ENCODE data around the gene DCP2.

The DCP2 gene

GRCh38 chr5:112958093-112959088 is 18.2 kb upstream of the DCP2 start (continued):
- TF ChIP-seq, protein P1, sequence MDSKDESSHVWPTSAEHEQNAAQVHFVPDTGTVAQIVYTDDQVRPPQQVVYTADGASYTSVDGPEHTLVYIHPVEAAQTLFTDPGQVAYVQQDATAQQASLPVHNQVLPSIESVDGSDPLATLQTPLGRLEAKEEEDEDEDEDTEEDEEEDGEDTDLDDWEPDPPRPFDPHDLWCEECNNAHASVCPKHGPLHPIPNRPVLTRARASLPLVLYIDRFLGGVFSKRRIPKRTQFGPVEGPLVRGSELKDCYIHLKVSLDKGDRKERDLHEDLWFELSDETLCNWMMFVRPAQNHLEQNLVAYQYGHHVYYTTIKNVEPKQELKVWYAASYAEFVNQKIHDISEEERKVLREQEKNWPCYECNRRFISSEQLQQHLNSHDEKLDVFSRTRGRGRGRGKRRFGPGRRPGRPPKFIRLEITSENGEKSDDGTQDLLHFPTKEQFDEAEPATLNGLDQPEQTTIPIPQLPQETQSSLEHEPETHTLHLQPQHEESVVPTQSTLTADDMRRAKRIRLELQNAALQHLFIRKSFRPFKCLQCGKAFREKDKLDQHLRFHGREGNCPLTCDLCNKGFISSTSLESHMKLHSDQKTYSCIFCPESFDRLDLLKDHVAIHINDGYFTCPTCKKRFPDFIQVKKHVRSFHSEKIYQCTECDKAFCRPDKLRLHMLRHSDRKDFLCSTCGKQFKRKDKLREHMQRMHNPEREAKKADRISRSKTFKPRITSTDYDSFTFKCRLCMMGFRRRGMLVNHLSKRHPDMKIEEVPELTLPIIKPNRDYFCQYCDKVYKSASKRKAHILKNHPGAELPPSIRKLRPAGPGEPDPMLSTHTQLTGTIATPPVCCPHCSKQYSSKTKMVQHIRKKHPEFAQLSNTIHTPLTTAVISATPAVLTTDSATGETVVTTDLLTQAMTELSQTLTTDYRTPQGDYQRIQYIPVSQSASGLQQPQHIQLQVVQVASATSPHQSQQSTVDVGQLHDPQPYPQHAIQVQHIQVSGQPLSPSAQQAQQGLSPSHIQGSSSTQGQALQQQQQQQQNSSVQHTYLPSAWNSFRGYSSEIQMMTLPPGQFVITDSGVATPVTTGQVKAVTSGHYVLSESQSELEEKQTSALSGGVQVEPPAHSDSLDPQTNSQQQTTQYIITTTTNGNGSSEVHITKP (tag by site-specific recombination; IDR thresholded peaks at IDR 0.05) = 0 out of 2 replicates have a peak, but pooled peaks have one; percentile 26
- TF ChIP-seq WT1 (tag by site-specific recombination; IDR thresholded peaks at IDR 0.05) (0 out of 2 replicates have a peak, but pooled peaks have one; percentile 9), ZBTB49 (tag by site-specific recombination; IDR thresholded peaks at IDR 0.05; ENCODE audit: low read depth) (no peak), ZNF19 (tag by site-specific recombination; IDR thresholded peaks at IDR 0.05; ENCODE audit: low read depth) (no peak), TRIM28 (IDR thresholded peaks at IDR 0.05; ENCODE audit: borderline replicate concordance, low read length) (no peak), ZNF558 (tag by site-specific recombination; IDR thresholded peaks at IDR 0.05) (peak; percentile 29; the same call in 1 of the 2 replicates), ZBTB17 (tag by site-specific recombination; IDR thresholded peaks at IDR 0.05) (peak; percentile 78), HOXC10 (CRISPR knock-in tag; IDR thresholded peaks at IDR 0.05) (no peak), OVOL3 (tag by site-specific recombination; IDR thresholded peaks at IDR 0.05) (peak; percentile 27; the same call in 1 of the 2 replicates), ZNF777 (tag by site-specific recombination; IDR thresholded peaks at IDR 0.05; ENCODE audit: borderline replicate concordance) (no peak), BCL11B (tag by site-specific recombination; IDR thresholded peaks at IDR 0.05; ENCODE audit: low read depth) (no peak), ZBTB7A (tag by site-specific recombination; IDR thresholded peaks at IDR 0.05; ENCODE audit: low read depth) (no peak), PRDM1 (tag by site-specific recombination; IDR thresholded peaks at IDR 0.05) (peak; percentile 61), ZNF416 (tag by site-specific recombination; IDR thresholded peaks at IDR 0.05) (no peak), ZNF248 (tag by site-specific recombination; IDR thresholded peaks at IDR 0.05) (no peak), ZNF600 (tag by site-specific recombination; IDR thresholded peaks at IDR 0.05) (peak; percentile 81), SCRT1 (tag by site-specific recombination; IDR thresholded peaks at IDR 0.05; ENCODE audit: borderline replicate concordance) (no peak), ZEB2 (tag by site-specific recombination; IDR thresholded peaks at IDR 0.05) (peak; percentile 84), ZXDB (tag by site-specific recombination; IDR thresholded peaks at IDR 0.05) (0 out of 2 replicates have a peak, but pooled peaks have one; percentile 56), ZNF548 (tag by site-specific recombination; IDR thresholded peaks at IDR 0.05) (no peak), KLF9 (tag by site-specific recombination; IDR thresholded peaks at IDR 0.05; ENCODE audit: low read depth) (peak; percentile 10; the same call in 1 of the 2 replicates), ZNF843 (tag by site-specific recombination; IDR thresholded peaks at IDR 0.05) (peak; percentile 60; the same call in 1 of the 2 replicates), ZNF660 (tag by site-specific recombination; IDR thresholded peaks at IDR 0.05) (peak; percentile 83; the same call in 1 of the 2 replicates), ZNF24 (tag by site-specific recombination; IDR thresholded peaks at IDR 0.05) (no peak), ZNF2 (tag by site-specific recombination; IDR thresholded peaks at IDR 0.05) (0 out of 2 replicates have a peak, but pooled peaks have one; percentile 22), ZBTB21 (tag by site-specific recombination; IDR thresholded peaks at IDR 0.05) (no peak), ZNF561 (tag by site-specific recombination; IDR thresholded peaks at IDR 0.05; ENCODE audit: borderline replicate concordance) (0 out of 2 replicates have a peak, but pooled peaks have one; percentile 22), ZNF16 (tag by site-specific recombination; IDR thresholded peaks at IDR 0.05; ENCODE audit: low read depth) (no peak), SP7 (tag by site-specific recombination; IDR thresholded peaks at IDR 0.05) (peak; percentile 60), ZFP69B (tag by site-specific recombination; IDR thresholded peaks at IDR 0.05) (0 out of 2 replicates have a peak, but pooled peaks have one; percentile 30), ZFHX2 (tag by site-specific recombination; conservative IDR thresholded peaks at IDR 0.05) (no peak), ZNF629 (tag by site-specific recombination; IDR thresholded peaks at IDR 0.05) (peak; percentile 60; the same call in 1 of the 2 replicates)
- TF ChIP-seq, protein P2, sequence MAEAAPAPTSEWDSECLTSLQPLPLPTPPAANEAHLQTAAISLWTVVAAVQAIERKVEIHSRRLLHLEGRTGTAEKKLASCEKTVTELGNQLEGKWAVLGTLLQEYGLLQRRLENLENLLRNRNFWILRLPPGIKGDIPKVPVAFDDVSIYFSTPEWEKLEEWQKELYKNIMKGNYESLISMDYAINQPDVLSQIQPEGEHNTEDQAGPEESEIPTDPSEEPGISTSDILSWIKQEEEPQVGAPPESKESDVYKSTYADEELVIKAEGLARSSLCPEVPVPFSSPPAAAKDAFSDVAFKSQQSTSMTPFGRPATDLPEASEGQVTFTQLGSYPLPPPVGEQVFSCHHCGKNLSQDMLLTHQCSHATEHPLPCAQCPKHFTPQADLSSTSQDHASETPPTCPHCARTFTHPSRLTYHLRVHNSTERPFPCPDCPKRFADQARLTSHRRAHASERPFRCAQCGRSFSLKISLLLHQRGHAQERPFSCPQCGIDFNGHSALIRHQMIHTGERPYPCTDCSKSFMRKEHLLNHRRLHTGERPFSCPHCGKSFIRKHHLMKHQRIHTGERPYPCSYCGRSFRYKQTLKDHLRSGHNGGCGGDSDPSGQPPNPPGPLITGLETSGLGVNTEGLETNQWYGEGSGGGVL (tag by site-specific recombination; IDR thresholded peaks at IDR 0.05) = no peak

Measured in HEK293 (cell line).